Transverse colon (tissue), 4 donors: Measurements from ENCODE around the gene HYPK.

Experiments
- CTCF ChIP-seq, 5 experiments: fragments of 200-600 bp in 3 of 5; fragments of 450-650 bp in 2 of 5; sonication (generic) in 3 of 5; IDR thresholded peaks; 1 replicate in 2 of 5; 2 replicates in 3 of 5; pipeline ENCODE4 v1.5.1; 2016 to 2017; ENCODE audit warnings: antibody characterized with exemption in 5 of 5, inconsistent platforms in 3 of 5, mild to moderate bottlenecking in 2 of 5, moderate library complexity in 1 of 5
- EP300 ChIP-seq: sonication (generic); formaldehyde crosslinking; IDR thresholded peaks from one replicate; pipeline ENCODE4 v1.6.1; 2017; ENCODE audit warnings: antibody characterized with exemption, low read depth
- POLR2A ChIP-seq: fragments of 450-650 bp; IDR thresholded peaks from one replicate; pipeline ENCODE4 v1.6.1; 2016; ENCODE audit warnings: antibody characterized with exemption, mild to moderate bottlenecking, moderate library complexity
- POLR2AphosphoS5 ChIP-seq, 3 donors: sonication (generic); formaldehyde crosslinking; IDR thresholded peaks; one replicate each; pipeline ENCODE4 v1.6.1; 2016; ENCODE audit warnings: antibody characterized with exemption in 3 of 3

GRCh38 chr15:43799945-43800285 lies 484 bp upstream of the HYPK start, which contains the start of gene SERINC4:
- TF ChIP-seq CTCF (IDR thresholded peaks at IDR 0.05) = no peak
- TF ChIP-seq POLR2A = no peak
- TF ChIP-seq POLR2AphosphoS5 (IDR thresholded peaks at IDR 0.05) = no peak
- TF ChIP-seq EP300 = no peak
